K562 (cell line): Measurements from ENCODE around the gene ACSL3. TPM values are rescaled to one million over a fixed set of nuclear protein-coding genes. Genes with fewer than 3 reads are reported as not detected.
A peak's percentile ranks its signal among the peaks of the same experiment; 100 is the strongest.

ENCODE experiments used
- CBX3 ChIP-seq, 2 experiments: IDR thresholded peaks; 1 replicate in 1 of 2; 2 replicates in 1 of 2; pipeline ENCODE4 v1.6.1; 2012; ENCODE audit warnings: inconsistent platforms in 2 of 2, low read length in 2 of 2, borderline replicate concordance in 1 of 2, control low read depth in 1 of 2
- CREB3L1 ChIP-seq: fragments of 450-650 bp; IDR thresholded peaks from 2 replicates; pipeline ENCODE4 v1.6.1; 2014; ENCODE audit warnings: low read depth, mild to moderate bottlenecking, moderate library complexity, borderline replicate concordance
- CTCF ChIP-seq, 3 experiments: IDR thresholded peaks in 2 of 3; conservative IDR thresholded peaks in 1 of 3; 2 replicates each; pipeline ENCODE4 v1.5.1; 2011 to 2012; ENCODE audit warnings: low read length in 3 of 3, mild to moderate bottlenecking in 3 of 3, control low read depth in 2 of 3, improper control_type of control experiment in 1 of 3, inconsistent platforms in 1 of 3, low read depth in 1 of 3, mixed read lengths in 1 of 3, moderate library complexity in 1 of 3; ENCODE audit not compliant: insufficient read depth in 2 of 3
- DEAF1 ChIP-seq: fragments of 450-650 bp; formaldehyde crosslinking; IDR thresholded peaks from 2 replicates; pipeline ENCODE4 v1.4.0; 2020; ENCODE audit warnings: mild to moderate bottlenecking, moderate library complexity
- GABPB1 ChIP-seq: sonication (generic); formaldehyde crosslinking; IDR thresholded peaks from 2 replicates; pipeline ENCODE4 v1.8.0; 2022; ENCODE audit warnings: mild to moderate bottlenecking, missing genetic modification reagents
- LCOR ChIP-seq: sonication (generic); formaldehyde crosslinking; IDR thresholded peaks from 2 replicates; pipeline ENCODE4 v1.8.0; 2022; ENCODE audit warnings: mild to moderate bottlenecking, missing genetic modification reagents
- MITF ChIP-seq: IDR thresholded peaks from 2 replicates; pipeline ENCODE4 v1.6.1; 2014; ENCODE audit warnings: antibody characterized with exemption
- TFAP4 ChIP-seq: sonication (generic); formaldehyde crosslinking; IDR thresholded peaks from 2 replicates; pipeline ENCODE4 v1.8.0; 2022; ENCODE audit warnings: missing genetic modification reagents, mild to moderate bottlenecking, moderate library complexity, borderline replicate concordance
- ZNF639 ChIP-seq, 2 experiments: fragments of 200-800 bp in 1 of 2; sonication (Bioruptor generic) in 1 of 2; sonication (generic) in 1 of 2; formaldehyde crosslinking in 1 of 2; IDR thresholded peaks in 1 of 2; conservative IDR thresholded peaks in 1 of 2; 2 replicates each; pipeline versions ENCODE4 v1.5.0 to v1.6.1; 2016 to 2020; ENCODE audit warnings: missing compliant biosample characterization in 1 of 2, missing genetic modification characterization in 1 of 2, missing genetic modification reagents in 1 of 2
- ZNF764 ChIP-seq: fragments of 250-450 bp; sonication (Bioruptor Pico); IDR thresholded peaks from 2 replicates; pipeline ENCODE4 v1.4.0; 2020; ENCODE audit warnings: low read depth, mild to moderate bottlenecking, moderate library complexity
- polyA plus RNA-seq, 8 experiments: library from polyadenylated mRNA; depleted of rRNA in 4 of 8; stranded (reverse) in 5 of 8; unstranded in 3 of 8; fragments of >200 nt; fragmentation: Nextera tagmentation in 2 of 8; fragmentation: Illumina TruSeq in 1 of 8; extraction: Ambion mirVana in 2 of 8; extraction: Trizol in 1 of 8; gene quantifications; 2 replicates each; pipeline versions ENCODE4 v1.2.1 to v1.2.3, GENCODE V29; 2011 to 2014; ENCODE audit warnings: inconsistent platforms in 1 of 8, missing spikeins in 1 of 8
- total RNA-seq, 7 experiments: library from RNA; depleted of rRNA in 6 of 7; stranded (reverse); fragments of >200 nt in 6 of 7; fragmentation: Illumina TruSeq in 2 of 7; extraction: Trizol in 2 of 7; gene quantifications; 2 replicates each; pipeline versions ENCODE4 v1.2.1 to v1.2.3, GENCODE V29; 2011 to 2021; ENCODE audit warnings: low replicate concordance in 1 of 7
- TF ChIP-seq, protein P1 (sequence below): fragments of 450-650 bp; IDR thresholded peaks from 2 replicates; pipeline ENCODE4 v1.6.1; 2017; ENCODE audit warnings: antibody characterized with exemption, mild to moderate bottlenecking

Gene ACSL3
- total and polyA plus RNA-seq, 9 of the 15 experiments (the other 6 are each of a cell fraction or from before 2014, with no cell fraction given), result 21.3 to 123 (median 85.2) TPM

- TF ChIP-seq, protein P1, sequence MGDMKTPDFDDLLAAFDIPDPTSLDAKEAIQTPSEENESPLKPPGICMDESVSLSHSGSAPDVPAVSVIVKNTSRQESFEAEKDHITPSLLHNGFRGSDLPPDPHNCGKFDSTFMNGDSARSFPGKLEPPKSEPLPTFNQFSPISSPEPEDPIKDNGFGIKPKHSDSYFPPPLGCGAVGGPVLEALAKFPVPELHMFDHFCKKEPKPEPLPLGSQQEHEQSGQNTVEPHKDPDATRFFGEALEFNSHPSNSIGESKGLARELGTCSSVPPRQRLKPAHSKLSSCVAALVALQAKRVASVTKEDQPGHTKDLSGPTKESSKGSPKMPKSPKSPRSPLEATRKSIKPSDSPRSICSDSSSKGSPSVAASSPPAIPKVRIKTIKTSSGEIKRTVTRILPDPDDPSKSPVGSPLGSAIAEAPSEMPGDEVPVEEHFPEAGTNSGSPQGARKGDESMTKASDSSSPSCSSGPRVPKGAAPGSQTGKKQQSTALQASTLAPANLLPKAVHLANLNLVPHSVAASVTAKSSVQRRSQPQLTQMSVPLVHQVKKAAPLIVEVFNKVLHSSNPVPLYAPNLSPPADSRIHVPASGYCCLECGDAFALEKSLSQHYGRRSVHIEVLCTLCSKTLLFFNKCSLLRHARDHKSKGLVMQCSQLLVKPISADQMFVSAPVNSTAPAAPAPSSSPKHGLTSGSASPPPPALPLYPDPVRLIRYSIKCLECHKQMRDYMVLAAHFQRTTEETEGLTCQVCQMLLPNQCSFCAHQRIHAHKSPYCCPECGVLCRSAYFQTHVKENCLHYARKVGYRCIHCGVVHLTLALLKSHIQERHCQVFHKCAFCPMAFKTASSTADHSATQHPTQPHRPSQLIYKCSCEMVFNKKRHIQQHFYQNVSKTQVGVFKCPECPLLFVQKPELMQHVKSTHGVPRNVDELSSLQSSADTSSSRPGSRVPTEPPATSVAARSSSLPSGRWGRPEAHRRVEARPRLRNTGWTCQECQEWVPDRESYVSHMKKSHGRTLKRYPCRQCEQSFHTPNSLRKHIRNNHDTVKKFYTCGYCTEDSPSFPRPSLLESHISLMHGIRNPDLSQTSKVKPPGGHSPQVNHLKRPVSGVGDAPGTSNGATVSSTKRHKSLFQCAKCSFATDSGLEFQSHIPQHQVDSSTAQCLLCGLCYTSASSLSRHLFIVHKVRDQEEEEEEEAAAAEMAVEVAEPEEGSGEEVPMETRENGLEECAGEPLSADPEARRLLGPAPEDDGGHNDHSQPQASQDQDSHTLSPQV, result peak; percentile 92
- TF ChIP-seq CBX3 (IDR thresholded peaks at IDR 0.05; ENCODE audit: borderline replicate concordance in 1 of 2, low read length in 2 of 2) (no peak), DEAF1 (CRISPR knock-in tag) (no peak), LCOR (CRISPR knock-in tag) (no peak), ZNF639 (CRISPR knock-in tag; conservative IDR thresholded peaks at IDR 0.05 in 1 of 2, IDR thresholded peaks at IDR 0.05 in 1 of 2) (peak in 1 of 2 experiments; percentile 41; a peak in 1 of 4 replicates), GABPB1 (CRISPR knock-in tag) (no peak), CREB3L1 (no peak), CTCF (IDR thresholded peaks at IDR 0.05 in 2 of 3, conservative IDR thresholded peaks at IDR 0.05 in 1 of 3; ENCODE audit: insufficient read depth in 2 of 3, low read depth in 1 of 3, low read length in 3 of 3) (no peak), ZNF764 (CRISPR knock-in tag) (no peak), TFAP4 (CRISPR knock-in tag) (no peak), MITF (no peak)
These were observed 37.5 kb upstream of the ACSL3 start (continued) for GRCh38 chr2:222823183-222823930.
